Astrocyte (in vitro differentiated cells and primary cell): ENCODE measurements around the gene THOC2.

Source experiments
- EZH2 ChIP-seq: IDR thresholded peaks from 2 replicates; pipeline ENCODE4 v1.6.1; 2012; ENCODE audit warnings: mild to moderate bottlenecking, low read length, inconsistent platforms; ENCODE audit not compliant: insufficient read depth
- TF ChIP-seq, protein P1 (sequence below): IDR thresholded peaks from 2 replicates; pipeline ENCODE4 v1.5.1; 2011; ENCODE audit warnings: low read depth, mild to moderate bottlenecking, inconsistent platforms, low read length, moderate library complexity; ENCODE audit not compliant: insufficient read depth

GRCh38 chrX:123756320-123756719, 23.5 kb upstream of the THOC2 start:
- TF ChIP-seq, protein P1, sequence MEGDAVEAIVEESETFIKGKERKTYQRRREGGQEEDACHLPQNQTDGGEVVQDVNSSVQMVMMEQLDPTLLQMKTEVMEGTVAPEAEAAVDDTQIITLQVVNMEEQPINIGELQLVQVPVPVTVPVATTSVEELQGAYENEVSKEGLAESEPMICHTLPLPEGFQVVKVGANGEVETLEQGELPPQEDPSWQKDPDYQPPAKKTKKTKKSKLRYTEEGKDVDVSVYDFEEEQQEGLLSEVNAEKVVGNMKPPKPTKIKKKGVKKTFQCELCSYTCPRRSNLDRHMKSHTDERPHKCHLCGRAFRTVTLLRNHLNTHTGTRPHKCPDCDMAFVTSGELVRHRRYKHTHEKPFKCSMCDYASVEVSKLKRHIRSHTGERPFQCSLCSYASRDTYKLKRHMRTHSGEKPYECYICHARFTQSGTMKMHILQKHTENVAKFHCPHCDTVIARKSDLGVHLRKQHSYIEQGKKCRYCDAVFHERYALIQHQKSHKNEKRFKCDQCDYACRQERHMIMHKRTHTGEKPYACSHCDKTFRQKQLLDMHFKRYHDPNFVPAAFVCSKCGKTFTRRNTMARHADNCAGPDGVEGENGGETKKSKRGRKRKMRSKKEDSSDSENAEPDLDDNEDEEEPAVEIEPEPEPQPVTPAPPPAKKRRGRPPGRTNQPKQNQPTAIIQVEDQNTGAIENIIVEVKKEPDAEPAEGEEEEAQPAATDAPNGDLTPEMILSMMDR = no peak
- TF ChIP-seq EZH2 = no peak
